ENCODE data around the gene MAP3K8. TPM values are rescaled to one million over a fixed set of nuclear protein-coding genes. Genes with fewer than 3 reads are reported as not detected.

MAP3K8 gene
- total RNA-seq, 1 donor from 2014 or later = 33.7 TPM

- peaks cover 23% of the 10 kb centered on the region for H3K4me1 ChIP-seq
- no peaks in the 10 kb centered on the region for H3K36me3 ChIP-seq
- no peak overlapping the region for H3K27ac ChIP-seq
- H3K4me3 ChIP-seq = no peak overlapping the region
- no peaks in the 10 kb centered on the region for H3K27me3 ChIP-seq
- H3K9me3 ChIP-seq = no peaks in the 10 kb centered on the region
- no peak for ATAC-seq
- TF ChIP-seq CTCF (IDR thresholded peaks at IDR 0.05) = no peak
- intact Hi-C loops (cut with DNase I) = loop anchor here (10.0 kb wide), 1 partner anchor 119 kb away; no protein-coding TSS in a partner anchor
- DNase-seq = no peak
Measured at GRCh38 chr10:30415593-30415992, 18.4 kb upstream of the MAP3K8 start.

DNA sequence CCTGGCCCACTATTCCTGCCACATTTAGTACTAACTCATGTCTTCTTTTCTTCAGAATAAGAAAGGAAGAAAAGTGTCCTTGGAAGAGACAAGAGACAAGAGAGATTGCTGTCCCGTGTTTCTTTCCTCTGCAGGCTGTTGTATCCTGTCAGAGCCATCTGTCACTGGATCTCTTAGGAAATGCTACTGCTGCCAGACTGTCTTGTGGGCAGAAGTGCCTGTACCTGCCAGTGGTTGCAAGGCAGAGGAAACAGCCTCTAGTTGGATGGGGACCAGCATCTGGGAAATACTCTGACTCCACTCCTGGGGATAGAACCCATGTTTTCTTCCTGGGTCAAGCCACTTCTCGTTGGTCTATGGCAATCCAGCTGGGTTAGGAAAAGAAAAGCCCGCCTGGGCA lies 16.7 kb upstream of the MAP3K8 start:
- no peak for TF ChIP-seq CTCF (IDR thresholded peaks at IDR 0.05)
- Histone ChIP-seq H3K4me1 (peaks cover 23% of the 10 kb centered on the region), H3K4me3 (no peak overlapping the region), H3K9me3 (no peaks in the 10 kb centered on the region), H3K36me3 (no peaks in the 10 kb centered on the region), H3K27me3 (no peaks in the 10 kb centered on the region), H3K27ac (no peak overlapping the region)
- intact Hi-C loops (cut with DNase I) = loop anchor here (10.0 kb wide), 1 partner anchor 118 kb away; no protein-coding TSS in a partner anchor
- ATAC-seq = no peak
- DNase-seq = no peak

DNA sequence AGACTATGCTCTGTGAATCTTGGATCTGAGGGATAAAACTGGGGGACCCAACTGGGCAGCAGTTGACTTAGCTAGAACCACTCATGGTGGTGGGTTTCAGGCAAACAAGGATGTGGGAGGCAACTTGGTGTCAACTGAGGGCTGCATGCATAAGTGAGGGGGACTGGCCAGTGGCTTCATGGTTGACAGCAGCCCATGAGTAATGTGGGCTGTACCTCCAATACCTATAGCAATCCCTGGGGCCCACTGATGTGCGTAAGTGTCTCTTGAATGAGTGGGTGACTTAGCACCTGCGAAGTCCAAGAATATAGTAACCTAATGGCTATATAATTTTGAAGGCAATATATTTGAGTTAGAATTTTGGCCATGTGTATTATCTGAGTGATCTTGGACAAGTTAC lies 13.7 kb upstream of the MAP3K8 start:
- ATAC-seq = no peak
- Histone ChIP-seq H3K27ac (no peak overlapping the region), H3K36me3 (no peaks in the 10 kb centered on the region)

DNA sequence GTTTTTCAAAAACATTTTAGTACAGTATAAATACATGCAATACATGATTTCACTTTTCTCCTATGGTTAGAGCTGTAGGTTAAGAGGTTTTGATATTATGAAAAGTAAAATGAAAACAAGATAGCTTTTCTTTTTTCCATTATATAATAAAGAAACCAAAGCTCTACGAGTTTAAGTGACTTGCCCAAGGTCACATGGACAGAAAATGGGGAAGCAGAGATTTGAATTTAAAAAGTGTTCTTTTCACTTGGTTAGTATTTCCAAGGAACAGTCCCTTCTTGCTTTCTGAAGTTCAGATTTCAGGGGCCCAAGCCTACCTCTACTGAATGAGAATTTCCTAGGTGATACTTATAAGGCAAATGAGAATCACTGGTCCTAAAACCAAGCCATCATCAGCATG lies 13.2 kb upstream of the MAP3K8 start:
- intact Hi-C loops (cut with DNase I) = no loop called here
- no peak for TF ChIP-seq CTCF (IDR thresholded peaks at IDR 0.05)

More for the DNA sequence above, 13.7 kb upstream of the MAP3K8 start:
- intact Hi-C loops (cut with DNase I) = no loop called here
- TF ChIP-seq CTCF (IDR thresholded peaks at IDR 0.05) = no peak
- Histone ChIP-seq H3K4me1 (peaks cover 33% of the 10 kb centered on the region), H3K4me3 (no peak overlapping the region), H3K27me3 (no peaks in the 10 kb centered on the region), H3K9me3 (no peaks in the 10 kb centered on the region)
- DNase-seq = no peak

DNA sequence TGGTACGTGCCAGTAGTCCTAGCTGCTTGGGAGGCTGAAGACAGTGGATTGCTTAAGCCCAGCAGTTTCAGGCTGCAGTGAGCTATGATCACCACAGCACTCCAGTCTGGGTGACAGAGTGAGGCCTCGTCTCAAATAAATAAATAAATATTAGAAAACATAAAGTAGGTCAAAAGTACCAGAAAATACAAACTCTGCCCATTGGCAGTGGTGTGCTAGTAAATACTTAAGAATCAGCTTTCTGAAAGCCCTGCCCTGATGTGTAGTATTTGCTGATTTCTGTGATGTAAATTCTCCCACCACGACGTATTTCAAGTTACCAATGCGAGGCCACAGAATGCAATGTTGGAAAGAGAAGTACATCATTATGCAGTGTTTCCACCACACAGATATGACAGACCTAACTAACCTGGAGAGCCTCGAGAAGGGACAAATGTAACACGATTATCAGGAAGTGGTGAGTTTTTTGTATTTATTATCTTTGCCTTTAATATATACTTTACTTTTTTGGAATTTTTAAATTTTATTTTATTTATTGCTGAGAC lies 11.8 kb upstream of the MAP3K8 start:
- Histone ChIP-seq H3K4me3 (no peak overlapping the region), H3K27ac (no peak overlapping the region), H3K27me3 (no peaks in the 10 kb centered on the region), H3K9me3 (no peaks in the 10 kb centered on the region), H3K4me1 (peaks cover 34% of the 10 kb centered on the region), H3K36me3 (no peaks in the 10 kb centered on the region)
- TF ChIP-seq CTCF (IDR thresholded peaks at IDR 0.05) = no peak
- intact Hi-C loops (cut with DNase I) = no loop called here
- DNase-seq (no peak), ATAC-seq (no peak)

More for the DNA sequence above, 13.2 kb upstream of the MAP3K8 start:
- no peak for DNase-seq
- H3K27ac ChIP-seq = no peak overlapping the region
- no peaks in the 10 kb centered on the region for H3K36me3 ChIP-seq
- no peaks in the 10 kb centered on the region for H3K27me3 ChIP-seq
- no peaks in the 10 kb centered on the region for H3K9me3 ChIP-seq
- H3K4me3 ChIP-seq = no peak overlapping the region
- H3K4me1 ChIP-seq = peaks cover 33% of the 10 kb centered on the region
- no peak for ATAC-seq

Data from upper lobe of right lung (tissue), 1 donor.